EL (cell line): ENCODE data around the gene ARMC2.
"Not testable (repeated sequence)": the region's sequence is repeated elsewhere in the genome, so short reads cannot be mapped to it uniquely, and the experiment has no call there.

Source experiments
- DNase-seq: peaks from one replicate; pipeline ENCODE4 v3.0.0-alpha.2; 2016

ARMC2 gene

GRCh38 chr6:108835218-108835850 lies 12.9 kb upstream of the ARMC2 start:
- DNase-seq, result peak; percentile 74

GRCh38 chr6:108836061-108836460 lies 12.2 kb upstream of the ARMC2 start:
- DNase-seq, result peak; percentile 19

DNA sequence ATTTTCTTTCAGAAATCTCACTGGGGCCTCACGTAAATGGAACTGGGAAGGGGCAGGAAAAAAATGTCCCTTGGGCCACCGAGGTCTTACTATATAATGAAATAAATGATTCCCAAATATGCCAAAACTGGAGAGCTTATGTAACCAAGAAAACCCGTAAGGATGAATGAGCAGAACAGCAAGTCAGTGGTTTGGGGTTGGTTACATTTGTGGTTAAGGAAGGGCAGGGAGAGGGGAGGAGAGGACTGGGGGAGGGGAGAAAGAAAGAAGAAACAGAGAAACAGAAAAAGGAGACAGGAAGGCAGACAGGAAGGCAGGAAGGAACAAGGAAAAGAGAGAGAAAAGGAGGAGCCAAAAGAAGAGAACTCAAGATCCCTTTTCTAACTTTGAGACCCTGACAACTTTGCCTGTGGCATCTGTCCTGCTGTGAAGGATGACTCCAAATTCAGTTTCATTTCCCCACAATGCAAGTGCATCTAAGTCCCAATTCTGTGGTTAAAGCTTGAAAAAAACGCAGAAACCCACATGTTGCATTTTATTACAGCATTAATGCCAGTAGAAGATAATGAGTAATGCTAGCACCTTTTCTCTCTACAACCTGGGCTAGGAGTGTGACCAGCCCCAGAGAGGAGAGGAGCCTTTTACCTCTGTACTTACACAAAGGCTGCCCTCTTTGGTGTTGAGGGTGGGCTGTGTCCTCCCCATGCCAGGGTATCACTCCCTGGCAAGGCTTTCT lies 10.8 kb upstream of the ARMC2 start:
- DNase-seq, result no peak

DNA sequence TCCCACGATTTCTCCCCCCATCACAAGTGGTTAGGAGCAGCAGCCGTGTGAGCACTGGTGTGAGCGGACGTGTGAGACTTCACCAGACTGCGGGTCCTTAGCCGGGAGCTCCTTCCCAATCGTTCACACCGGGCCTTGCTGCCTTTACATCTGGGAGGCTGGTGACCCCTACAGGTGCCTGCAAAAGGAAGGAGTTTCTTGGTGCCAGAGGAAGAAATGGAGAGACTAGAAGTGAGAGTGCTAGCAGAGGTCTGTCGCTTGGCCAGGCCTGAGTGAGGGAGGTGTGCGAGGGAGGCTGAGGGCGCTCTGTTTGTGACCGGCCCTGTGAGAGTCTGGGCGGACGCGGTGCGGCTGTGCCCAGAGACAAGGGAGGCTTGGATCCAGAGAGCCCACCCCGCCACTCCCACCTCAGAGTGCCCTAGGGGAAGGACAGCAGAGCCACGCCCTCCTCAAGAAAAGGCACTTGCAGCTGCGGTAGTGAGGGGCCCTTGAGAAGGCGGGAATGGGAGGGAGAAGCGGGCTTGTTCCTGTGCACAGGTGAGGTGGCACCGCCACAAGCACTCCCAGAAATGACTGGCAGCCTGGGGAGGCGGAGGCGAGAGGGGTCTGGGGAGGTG lies 10.0 kb upstream of the ARMC2 start:
- no peak for DNase-seq

GRCh38 chr6:108839083-108839642 lies 9.1 kb upstream of the ARMC2 start:
- no peak for DNase-seq

DNA sequence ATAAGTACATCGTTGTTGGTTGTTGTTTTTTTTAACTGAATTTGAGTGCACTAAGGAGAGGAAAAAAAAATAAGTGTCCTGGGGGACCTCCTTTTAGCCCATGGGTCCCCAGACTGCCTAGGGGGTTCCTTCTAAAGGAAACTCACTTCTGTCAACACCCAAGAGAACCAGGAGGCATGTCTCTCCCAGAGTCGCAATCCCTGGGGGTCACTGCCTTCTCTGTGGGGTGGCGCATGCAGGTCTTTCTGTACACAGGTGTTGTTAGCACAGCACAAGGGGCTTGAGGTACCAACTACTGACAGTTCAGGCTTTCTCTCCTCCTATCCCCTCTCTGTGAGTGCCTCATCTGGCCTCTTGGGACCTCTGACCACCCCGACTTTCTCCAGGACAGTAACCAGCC lies 7.3 kb upstream of the ARMC2 start:
- DNase-seq, result no peak

GRCh38 chr6:108841377-108841855 lies 6.8 kb upstream of the ARMC2 start:
- DNase-seq, result no peak

GRCh38 chr6:108844135-108844534 lies 4.1 kb upstream of the ARMC2 start:
- DNase-seq, result no peak

DNA sequence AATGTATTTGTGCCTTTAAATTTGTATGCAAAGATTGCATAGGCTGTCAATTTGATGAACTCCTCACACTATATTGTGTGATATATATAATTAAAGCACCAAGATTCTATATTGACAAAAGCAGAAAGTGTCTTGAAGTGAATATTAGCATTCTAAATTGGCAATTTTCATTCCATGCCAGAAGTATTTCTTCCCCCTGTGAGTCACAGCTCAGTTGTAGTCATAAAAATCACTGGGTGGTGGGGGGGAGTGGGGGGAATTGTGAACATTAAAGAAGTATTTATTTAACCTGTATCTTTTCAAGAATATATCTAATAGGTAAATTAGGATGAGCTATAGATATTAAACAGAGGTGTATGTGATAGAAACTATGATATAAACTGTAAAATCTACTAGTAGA lies 3.1 kb upstream of the ARMC2 start:
- no peak for DNase-seq

DNA sequence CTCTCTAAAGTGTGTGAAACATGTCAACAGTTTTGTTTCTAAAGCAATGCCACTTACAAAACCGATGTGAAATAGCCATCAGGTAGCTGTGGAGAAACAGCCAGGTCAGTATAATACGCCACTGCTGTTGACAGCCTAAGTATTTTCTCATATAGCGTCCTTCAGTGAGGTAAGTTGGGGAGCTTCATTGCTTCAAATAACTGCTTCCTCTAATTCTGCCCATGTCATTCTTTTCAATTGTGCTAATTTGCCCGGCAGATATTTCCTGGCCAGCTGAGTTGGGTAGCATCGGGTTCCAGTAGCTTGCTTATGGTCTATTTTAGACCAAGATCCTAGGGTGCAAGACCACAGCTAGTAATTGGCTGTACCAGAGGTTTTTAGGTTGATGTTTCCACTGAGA lies 2.1 kb upstream of the ARMC2 start:
- DNase-seq, result no peak

DNA sequence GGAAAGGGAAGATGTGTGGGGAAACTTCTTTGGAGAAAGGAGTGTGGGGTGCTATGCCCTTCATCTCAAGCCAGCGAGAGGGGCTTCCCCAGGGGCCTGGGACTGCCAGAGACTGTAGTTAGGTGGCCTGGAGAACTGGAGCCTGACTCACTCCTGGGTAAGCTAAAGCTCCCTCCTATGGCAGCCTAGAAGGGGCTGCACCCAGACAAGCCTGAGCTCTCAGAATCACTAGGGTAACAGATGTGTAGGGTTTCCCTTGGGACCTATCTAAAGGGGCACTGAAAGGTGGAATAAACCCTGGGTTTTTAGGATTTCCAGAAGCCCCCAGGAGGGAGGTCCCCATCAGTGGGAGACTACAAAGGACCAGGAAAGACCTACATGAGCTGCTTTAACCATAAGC lies 1.6 kb upstream of the ARMC2 start:
- no peak for DNase-seq

GRCh38 chr6:108847738-108848115 lies 495 bp upstream of the ARMC2 start:
- no peak for DNase-seq

GRCh38 chr6:108850669-108851465 lies 2.6 kb downstream of the ARMC2 start:
- DNase-seq, result no peak

GRCh38 chr6:108851756-108852155 lies 3.5 kb downstream of the ARMC2 start:
- DNase-seq, result no peak

GRCh38 chr6:108853077-108853476 lies 4.9 kb downstream of the ARMC2 start:
- no peak for DNase-seq

- DNase-seq, result no peak
Measured at GRCh38 chr6:108862479-108863191, 14.4 kb downstream of the ARMC2 start.

DNA sequence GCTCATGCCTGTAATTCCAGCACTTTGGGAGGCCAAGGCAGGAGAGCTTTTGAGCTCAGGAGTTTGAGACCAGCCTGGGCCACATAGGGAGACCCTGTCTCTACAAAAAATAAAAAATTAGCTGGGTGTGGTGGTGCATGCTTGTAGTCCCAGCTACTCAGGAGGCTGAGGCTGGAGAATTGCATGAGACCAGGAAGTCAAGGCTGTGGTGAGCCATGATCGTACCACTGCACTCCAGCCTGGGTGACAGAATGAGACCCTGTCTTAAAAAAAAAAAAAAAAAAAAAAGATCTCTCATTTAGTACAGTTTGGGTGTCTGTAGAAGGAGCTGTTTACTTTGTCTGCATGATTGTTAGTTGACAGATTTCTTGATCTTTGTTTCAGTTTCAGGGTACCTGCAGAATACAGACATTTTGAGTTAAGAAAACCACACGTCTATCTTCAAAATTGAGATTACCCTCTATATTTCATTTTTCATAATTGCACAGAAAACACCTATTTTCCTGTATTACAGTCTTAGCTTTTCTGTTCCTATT lies 17.6 kb downstream of the ARMC2 start:
- DNase-seq, result not testable (repeated sequence)

DNA sequence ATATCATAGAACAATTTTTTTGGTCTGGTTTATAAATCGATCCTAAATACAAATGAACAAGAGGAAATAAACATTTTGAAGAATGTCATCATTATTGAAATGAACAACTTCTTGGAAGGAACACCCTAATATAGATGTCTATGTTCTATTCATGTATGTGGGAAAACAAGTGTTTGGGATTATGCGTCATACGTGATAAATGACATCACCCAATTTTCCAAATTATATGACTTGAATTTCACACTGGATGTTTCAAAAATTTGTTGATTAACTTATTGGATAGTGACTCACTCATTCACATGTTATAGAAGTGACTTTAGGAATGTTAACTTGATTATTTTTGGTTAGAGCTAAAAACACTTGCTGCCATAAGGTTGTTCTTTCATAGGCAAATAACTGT lies 18.6 kb downstream of the ARMC2 start:
- no peak for DNase-seq

DNA sequence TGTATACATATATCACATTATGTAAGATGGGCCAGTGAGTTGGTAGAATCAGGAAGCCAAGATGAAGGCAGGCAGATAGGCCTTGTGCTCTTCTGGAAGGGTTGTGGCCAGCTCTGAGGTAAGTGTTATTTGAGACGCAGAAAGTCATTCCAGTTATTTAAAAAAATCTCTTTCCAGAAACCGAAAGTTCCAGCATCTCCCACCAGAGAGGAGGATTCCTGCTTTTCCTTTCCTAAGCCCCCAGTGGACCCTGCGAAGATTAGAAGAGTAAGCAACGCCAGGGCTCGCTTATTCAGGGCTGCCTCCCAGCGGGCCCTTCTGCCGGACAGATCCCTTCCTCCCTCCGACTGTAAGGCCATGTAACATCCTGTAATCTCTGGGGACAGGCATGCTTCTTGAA lies 20.4 kb downstream of the ARMC2 start:
- DNase-seq, result no peak

- DNase-seq, result no peak
Measured at GRCh38 chr6:108869876-108870275, 21.7 kb downstream of the ARMC2 start.

GRCh38 chr6:108870357-108870756 lies 22.1 kb downstream of the ARMC2 start:
- DNase-seq, result no peak

DNA sequence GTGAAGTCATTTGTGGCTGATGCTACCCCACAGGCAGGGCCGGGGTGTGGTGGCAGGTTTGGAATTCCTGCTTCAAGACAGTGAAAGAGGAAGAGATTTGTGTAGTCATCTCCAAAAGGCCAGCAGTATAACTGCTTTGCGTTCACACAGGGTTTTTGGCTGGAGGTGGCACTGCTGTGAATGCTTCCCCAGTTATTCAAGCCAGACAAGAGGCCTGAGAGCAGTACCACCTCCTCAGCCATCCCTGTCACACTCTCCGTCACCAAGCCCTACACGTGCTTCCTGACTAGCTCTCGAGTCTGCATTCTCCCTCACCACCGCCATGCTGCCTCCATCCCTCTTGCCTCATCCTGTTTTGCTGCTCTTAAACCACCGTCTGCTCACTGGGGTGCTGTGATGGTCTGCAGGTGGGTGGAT lies 23.9 kb downstream of the ARMC2 start:
- no peak for DNase-seq
